GM21381 (cell line): ENCODE measurements around the gene PIR.

ENCODE experiments used
- ATAC-seq: cut with Tn5 transposase; IDR thresholded peaks from one replicate; pipeline ENCODE4 v1.9.1; 2021; ENCODE audit warnings: mild to moderate bottlenecking, moderate library complexity; ENCODE audit not compliant: unreplicated experiment

The PIR gene

DNA sequence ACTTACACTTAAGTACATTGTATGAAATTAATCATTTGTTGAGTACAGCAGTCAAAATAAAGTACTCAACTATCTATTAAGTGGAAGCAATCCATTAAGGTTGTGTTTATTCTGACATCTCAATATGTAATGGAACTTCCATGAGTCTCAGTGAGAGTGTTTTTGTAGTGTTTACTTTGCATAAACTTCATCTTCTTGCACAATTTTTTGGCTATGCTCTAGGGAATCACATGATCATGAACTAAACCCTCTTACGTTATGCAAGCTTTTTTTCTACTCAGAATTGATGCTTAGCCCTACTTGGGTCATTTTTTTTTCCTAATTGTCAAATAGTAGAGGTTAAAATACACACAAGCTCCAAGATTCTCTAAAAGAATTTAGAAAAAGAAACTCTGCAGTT is 136.7 kb downstream of the PIR start:
- ATAC-seq: no peak

DNA sequence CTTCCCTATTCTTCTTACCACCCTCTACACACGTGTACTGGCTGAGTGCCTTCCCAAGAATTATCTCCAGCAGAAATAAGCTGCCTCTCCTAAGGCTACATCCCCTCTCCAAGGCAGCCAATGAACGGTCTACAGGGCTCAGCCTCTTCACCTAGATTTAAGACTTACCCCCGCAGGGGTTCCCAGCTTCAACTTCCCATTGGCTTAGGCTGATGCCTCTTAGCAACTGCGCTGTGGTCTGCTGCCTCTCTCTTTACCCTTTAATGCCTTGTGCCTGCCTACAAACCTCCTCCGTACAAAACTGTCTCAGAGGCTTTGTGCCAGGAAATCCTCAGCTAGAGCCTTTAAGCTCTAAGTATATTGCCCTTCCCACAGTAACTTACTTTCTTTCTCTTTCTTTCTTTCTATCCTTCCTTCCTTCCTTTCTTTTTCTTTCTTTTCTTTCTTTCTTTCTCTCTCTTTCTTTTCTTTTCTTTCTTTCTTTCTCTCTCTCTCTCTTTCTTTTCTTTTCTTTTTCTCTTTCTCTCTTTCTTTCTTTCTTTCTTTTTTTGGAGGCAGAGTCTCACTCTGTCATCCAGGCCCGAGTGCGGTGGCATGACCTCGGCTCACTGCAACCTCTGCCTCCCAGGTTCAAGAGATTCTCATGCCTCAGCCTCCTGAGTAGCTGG is 142.7 kb downstream of the PIR start:
- no peak for ATAC-seq

DNA sequence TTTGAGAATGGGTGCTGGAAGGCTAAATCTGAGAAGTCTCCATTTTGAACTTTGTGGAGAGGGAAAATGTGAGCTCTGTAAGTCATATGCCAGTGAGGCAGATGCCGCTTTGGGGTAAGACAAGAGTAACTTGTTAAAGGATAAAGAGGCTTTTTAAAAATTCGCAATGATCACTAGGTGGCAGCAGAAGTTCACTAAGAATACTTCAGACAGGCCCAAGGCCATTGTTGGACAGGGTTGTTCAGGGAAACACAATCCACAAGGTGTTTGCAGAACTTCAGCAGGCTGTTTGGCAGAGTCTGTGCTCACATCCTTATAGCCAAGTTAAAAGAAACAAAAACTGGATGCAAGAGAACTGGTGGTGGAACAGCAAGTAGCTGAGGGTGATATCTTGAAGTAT is 144.1 kb downstream of the PIR start:
- no peak for ATAC-seq

DNA sequence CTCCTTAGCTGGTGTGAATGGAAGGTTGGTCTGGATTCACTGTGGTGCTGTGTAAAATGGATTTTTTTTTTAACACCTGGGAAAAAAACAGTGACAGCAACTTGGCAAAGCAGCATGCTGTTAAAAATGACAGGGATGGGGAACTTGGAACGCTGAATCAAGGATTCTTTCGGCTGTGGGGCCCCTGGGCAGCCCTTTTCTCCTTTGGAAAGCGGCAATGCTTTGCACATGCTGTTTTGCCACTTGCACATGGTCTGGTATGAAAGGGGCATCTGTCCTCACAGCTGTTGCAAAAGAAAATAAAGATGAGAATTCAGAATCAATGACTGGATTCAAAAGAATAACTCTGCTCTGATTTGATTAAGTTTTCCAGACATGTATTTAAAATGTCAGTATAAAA is 147.2 kb downstream of the PIR start:
- no peak for ATAC-seq

DNA sequence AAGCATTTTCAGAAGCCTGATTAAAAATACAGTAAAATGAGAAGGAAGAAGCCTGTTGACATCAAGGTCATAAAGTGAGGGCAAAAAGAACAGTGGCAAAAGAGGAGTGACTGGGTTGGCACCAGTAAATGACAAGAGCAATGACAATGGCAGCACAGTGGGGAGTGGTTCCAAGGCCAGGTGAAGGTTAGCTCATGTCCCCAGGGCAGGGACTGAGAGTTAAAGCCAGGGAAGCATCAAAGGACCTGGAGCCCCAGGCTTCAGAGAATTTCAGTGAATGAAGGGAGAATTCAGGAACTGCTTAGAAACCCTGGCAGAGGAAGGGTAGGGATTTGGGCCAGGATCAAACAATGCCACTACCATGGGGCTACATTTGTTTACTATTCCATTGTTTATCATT is 149.0 kb downstream of the PIR start:
- no peak for ATAC-seq

DNA sequence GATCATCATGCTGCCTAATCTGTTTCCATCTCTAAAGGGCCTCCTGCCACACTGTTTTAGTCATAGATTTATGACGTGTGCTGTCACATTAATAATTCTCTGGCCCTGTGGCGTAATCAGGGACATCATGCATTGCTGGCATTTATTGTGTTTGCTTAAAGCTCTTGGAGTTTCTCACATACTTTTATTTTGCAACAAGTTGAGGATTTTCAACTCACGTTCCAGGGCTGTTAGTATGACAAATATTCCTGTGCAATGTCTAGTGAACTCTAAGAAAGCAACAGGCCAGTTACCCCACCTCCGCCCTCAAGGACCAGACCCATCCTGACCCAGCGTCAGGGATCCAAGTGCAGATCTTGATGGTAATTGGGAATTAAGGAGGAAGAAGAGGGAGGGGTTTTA is 150.1 kb downstream of the PIR start:
- no peak for ATAC-seq

DNA sequence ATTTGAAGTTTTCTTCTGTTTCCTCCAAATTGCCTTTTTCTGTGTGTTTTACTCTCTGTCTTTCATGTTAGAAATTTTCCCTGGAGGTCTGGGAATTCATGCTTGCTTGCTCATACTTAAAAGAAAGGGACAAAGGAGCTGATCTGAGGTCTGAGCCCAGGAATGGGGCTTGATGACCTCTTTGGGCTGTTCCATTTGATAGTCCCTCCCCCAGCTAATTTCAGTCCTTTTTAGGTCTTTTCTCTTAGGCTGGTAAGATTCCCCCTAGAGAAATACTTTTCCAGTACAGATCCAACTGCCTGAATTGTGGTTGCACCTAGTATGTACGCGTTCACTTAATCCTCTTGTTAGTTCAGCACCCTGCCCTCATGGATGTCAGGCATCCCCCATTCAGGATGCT is 152.3 kb downstream of the PIR start:
- ATAC-seq: no peak

DNA sequence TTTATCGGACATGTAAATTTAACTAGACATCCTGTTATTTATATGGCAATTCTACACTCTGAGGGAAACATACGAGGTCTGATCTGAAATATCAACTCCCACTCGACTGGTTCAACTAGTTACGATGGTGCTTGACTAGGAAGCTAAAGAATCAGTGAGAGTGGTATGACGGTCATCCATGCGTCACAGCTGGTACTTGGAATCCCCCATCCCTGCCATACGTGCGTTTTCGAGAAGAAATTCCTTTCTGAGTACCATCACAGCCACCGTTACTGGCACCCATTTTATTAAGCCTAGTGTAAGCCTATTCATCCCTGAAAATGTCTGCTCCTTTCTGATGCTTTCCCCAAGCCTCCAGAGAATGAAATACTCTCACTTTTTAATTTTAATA is 157.1 kb downstream of the PIR start:
- no peak for ATAC-seq

DNA sequence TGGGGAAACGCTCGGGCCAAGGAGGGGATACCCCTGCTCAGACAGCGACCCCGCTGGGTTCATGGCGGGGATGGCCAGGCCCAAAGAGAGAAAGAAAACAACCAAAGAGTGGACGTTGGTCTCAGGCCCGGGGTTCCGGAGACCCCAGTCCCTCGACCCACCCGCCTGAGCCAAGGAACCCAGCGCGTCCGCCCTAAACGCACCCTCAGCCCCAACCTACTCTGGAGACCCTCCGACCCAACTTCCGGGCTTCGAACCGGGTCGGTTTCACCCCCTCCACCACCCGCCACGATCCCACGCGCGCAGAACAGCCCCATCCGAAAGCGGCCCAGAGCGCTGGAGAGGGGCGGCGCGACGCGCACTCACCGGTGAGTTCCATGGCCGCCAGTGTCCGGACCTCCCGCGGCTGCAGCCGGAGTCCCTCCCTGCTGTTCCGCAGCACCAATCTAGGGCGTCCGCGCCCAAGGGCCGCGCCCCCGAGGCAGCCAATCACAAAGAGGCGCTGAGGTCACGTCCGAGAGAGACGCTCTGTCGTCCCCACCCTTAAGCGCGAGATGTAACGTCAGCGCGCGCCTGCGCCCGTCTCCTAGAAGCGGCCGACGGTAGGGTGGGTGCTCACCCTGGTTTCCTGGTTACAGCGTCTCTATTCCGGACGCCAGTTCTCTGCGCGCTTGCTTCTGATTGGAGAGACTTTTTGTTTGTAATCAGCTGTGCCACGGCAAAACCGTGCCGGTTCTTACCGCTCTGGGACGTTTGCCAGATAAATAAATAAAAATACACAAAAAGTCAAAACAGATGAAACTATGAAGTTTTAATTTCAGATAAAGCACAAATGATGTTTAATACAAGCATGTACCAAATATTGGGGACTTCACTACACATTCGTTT is 157.8 kb downstream of the PIR start, which contains the start of gene PIGA:
PIGA (minus strand) TSS at position 389 of the 888 bp plus-strand sequence. CDS start 3,593 bp downstream, outside the sequence.
- ATAC-seq: peak; percentile 98
